OCI-LY7 (cell line): ENCODE measurements around the gene BNIP3.

Source experiments
- EZH2phosphoT487 ChIP-seq: fragments of 200-600 bp; sonication (generic); IDR thresholded peaks from 2 replicates; pipeline ENCODE4 v1.6.1; 2018; ENCODE audit warnings: low read depth, borderline replicate concordance, mild to moderate bottlenecking, mixed run types, antibody characterized with exemption, low read length, moderate library complexity, mixed read lengths
- TF ChIP-seq, protein P1 (sequence below): fragments of 200-600 bp; sonication (generic); conservative IDR thresholded peaks from 2 replicates; pipeline ENCODE4 v1.5.1; 2014; ENCODE audit warnings: mild to moderate bottlenecking, antibody characterized with exemption, low read length, moderate library complexity, mixed read lengths

DNA sequence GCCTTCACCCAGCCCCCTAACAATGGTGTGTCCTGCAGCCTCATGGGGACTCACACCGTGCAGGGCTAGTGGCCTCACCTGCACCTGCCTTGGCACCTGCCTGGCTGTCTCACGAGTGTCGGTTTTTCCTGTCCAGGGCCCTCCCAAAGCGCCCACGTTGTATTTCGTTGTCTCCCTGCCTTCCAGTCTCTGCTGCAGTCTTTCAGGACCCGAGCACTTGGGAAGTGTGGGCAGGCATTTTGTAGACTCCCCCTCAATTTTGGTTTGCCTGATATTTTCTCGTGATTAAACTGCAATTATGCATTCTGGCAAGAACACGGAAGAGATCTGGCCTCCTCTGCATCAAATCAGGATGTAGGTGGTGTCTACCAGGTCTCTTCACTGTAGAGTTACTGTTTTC, 17.9 kb downstream of the BNIP3 start:
- TF ChIP-seq, protein P1, sequence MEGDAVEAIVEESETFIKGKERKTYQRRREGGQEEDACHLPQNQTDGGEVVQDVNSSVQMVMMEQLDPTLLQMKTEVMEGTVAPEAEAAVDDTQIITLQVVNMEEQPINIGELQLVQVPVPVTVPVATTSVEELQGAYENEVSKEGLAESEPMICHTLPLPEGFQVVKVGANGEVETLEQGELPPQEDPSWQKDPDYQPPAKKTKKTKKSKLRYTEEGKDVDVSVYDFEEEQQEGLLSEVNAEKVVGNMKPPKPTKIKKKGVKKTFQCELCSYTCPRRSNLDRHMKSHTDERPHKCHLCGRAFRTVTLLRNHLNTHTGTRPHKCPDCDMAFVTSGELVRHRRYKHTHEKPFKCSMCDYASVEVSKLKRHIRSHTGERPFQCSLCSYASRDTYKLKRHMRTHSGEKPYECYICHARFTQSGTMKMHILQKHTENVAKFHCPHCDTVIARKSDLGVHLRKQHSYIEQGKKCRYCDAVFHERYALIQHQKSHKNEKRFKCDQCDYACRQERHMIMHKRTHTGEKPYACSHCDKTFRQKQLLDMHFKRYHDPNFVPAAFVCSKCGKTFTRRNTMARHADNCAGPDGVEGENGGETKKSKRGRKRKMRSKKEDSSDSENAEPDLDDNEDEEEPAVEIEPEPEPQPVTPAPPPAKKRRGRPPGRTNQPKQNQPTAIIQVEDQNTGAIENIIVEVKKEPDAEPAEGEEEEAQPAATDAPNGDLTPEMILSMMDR, result no peak
- TF ChIP-seq EZH2phosphoT487, result no peak
